Measurements from ENCODE around the gene OMG.
"Not testable (repeated sequence)": the region's sequence is repeated elsewhere in the genome, so short reads cannot be mapped to it uniquely, and the experiment has no call there.

The OMG gene

GRCh38 chr17:31308372-31309334, 11.6 kb upstream of the OMG start:
- no peak for DNase-seq

- DNase-seq: no peak
Measured at GRCh38 chr17:31307640-31308039, 10.6 kb upstream of the OMG start.

- no peak for DNase-seq
Measured at GRCh38 chr17:31299624-31300023, 2.6 kb upstream of the OMG start.

- no peak for DNase-seq
Measured at GRCh38 chr17:31296142-31296541, 897 bp downstream of the OMG start.

- DNase-seq: no peak
Measured at GRCh38 chr17:31295489-31295871, 1.6 kb downstream of the OMG start.

- DNase-seq: no peak
Measured at GRCh38 chr17:31294820-31295488, 2.1 kb downstream of the OMG start.

- DNase-seq: no peak
Measured at GRCh38 chr17:31294231-31294630, 2.8 kb downstream of the OMG start.

GRCh38 chr17:31293581-31293980, 3.5 kb downstream of the OMG start:
- DNase-seq: no peak

- no peak for DNase-seq
Measured at GRCh38 chr17:31291820-31292219, 5.2 kb downstream of the OMG start.

GRCh38 chr17:31289790-31290189, 7.2 kb downstream of the OMG start:
- no peak for DNase-seq

- DNase-seq: not testable (repeated sequence)
Measured at GRCh38 chr17:31287932-31288331, 9.1 kb downstream of the OMG start.

GRCh38 chr17:31286587-31286986, 10.5 kb downstream of the OMG start:
- no peak for DNase-seq

- no peak for DNase-seq
Measured at GRCh38 chr17:31283841-31284240, 13.2 kb downstream of the OMG start.

- DNase-seq: no peak
Measured at GRCh38 chr17:31281061-31281460, 16.0 kb downstream of the OMG start.

GRCh38 chr17:31279401-31279800, 17.6 kb downstream of the OMG start:
- no peak for DNase-seq

GRCh38 chr17:31275116-31275515, 21.9 kb downstream of the OMG start:
- DNase-seq: no peak

- DNase-seq: no peak
Measured at GRCh38 chr17:31274252-31274651, 22.8 kb downstream of the OMG start.

- no peak for DNase-seq
Measured at GRCh38 chr17:31273516-31273915, 23.5 kb downstream of the OMG start.

GRCh38 chr17:31272803-31273202, 24.2 kb downstream of the OMG start:
- no peak for DNase-seq

GRCh38 chr17:31272236-31272635, 24.8 kb downstream of the OMG start:
- no peak for DNase-seq

- no peak for DNase-seq
Measured at GRCh38 chr17:31269578-31269983, 27.5 kb downstream of the OMG start.

- DNase-seq: no peak
Measured at GRCh38 chr17:31269036-31269577, 27.9 kb downstream of the OMG start.

GRCh38 chr17:31266042-31266441, 31.0 kb downstream of the OMG start:
- no peak for DNase-seq

GRCh38 chr17:31262923-31263322, 34.1 kb downstream of the OMG start:
- not testable (repeated sequence) for DNase-seq
